OCI-LY1 (cell line): Measurements from ENCODE around the gene GAD1.

Experiments used
- H2AFZ ChIP-seq: fragments of 200-600 bp; sonication (generic), shearing (Covaris generic); 2 replicates; pipeline ENCODE4 v1.6.0; 2014; ENCODE audit warnings: antibody characterized with exemption, mild to moderate bottlenecking, low read length
- H3F3A ChIP-seq: fragments of 200-600 bp; sonication (generic), shearing (Covaris generic); 2 replicates; pipeline ENCODE4 v1.6.0; 2014; ENCODE audit warnings: mild to moderate bottlenecking, antibody characterized with exemption, low read length, moderate library complexity; ENCODE audit not compliant: insufficient read depth
- H3K27ac ChIP-seq: fragments of 200-600 bp; sonication (generic); 2 replicates; pipeline ENCODE4 v1.5.1; 2014; ENCODE audit warnings: low read length, mixed run types, mild to moderate bottlenecking, low read depth; ENCODE audit not compliant: poor library complexity, severe bottlenecking
- H3K27me3 ChIP-seq: fragments of 200-600 bp; sonication (generic); 2 replicates; pipeline ENCODE4 v1.6.0; 2014; ENCODE audit warnings: antibody characterized with exemption, mild to moderate bottlenecking, low read length, moderate library complexity; ENCODE audit not compliant: insufficient read depth
- H3K36me3 ChIP-seq: fragments of 200-600 bp; sonication (generic); 2 replicates; pipeline ENCODE4 v1.6.1; 2014; ENCODE audit warnings: mild to moderate bottlenecking, antibody characterized with exemption, low read length, moderate library complexity, mixed read lengths; ENCODE audit not compliant: insufficient read depth
- H3K4me1 ChIP-seq: fragments of 200-600 bp; sonication (generic); 2 replicates; pipeline ENCODE4 v1.5.1; 2014; ENCODE audit warnings: mild to moderate bottlenecking, low read length, moderate library complexity; ENCODE audit not compliant: insufficient read depth, severe bottlenecking
- H3K4me2 ChIP-seq: fragments of 200-600 bp; sonication (generic), shearing (Covaris generic); 2 replicates; pipeline ENCODE4 v1.6.1; 2014; ENCODE audit warnings: low read length
- H3K4me3 ChIP-seq: fragments of 200-600 bp; sonication (generic); 2 replicates; pipeline ENCODE4 v1.5.1; 2014; ENCODE audit warnings: low read length, low read depth, mild to moderate bottlenecking, mixed read lengths; ENCODE audit not compliant: poor library complexity, severe bottlenecking
- H3K79me2 ChIP-seq: fragments of 200-600 bp; shearing (Covaris generic); 2 replicates; pipeline ENCODE4 v1.6.1; 2016; ENCODE audit warnings: mixed run types, low read length, mixed read lengths; ENCODE audit not compliant: insufficient read depth
- H3K9ac ChIP-seq: fragments of 200-600 bp; sonication (generic), shearing (Covaris generic); 2 replicates; pipeline ENCODE4 v1.6.1; 2014; ENCODE audit warnings: mild to moderate bottlenecking, low read length, mixed read lengths
- H3K9me2 ChIP-seq: fragments of 200-600 bp; sonication (generic), shearing (Covaris generic); 2 replicates; pipeline ENCODE4 v1.6.1; 2014; ENCODE audit warnings: low read depth, mild to moderate bottlenecking, low read length, mixed read lengths
- H3K9me3 ChIP-seq: fragments of 200-600 bp; shearing (Covaris generic); 2 replicates; pipeline ENCODE4 v1.6.1; 2014; ENCODE audit warnings: low read length, mixed read lengths
- H4K20me1 ChIP-seq: fragments of 200-600 bp; sonication (generic), shearing (Covaris generic); 2 replicates; pipeline ENCODE4 v1.6.0; 2016; ENCODE audit warnings: mild to moderate bottlenecking, low read length; ENCODE audit not compliant: insufficient read depth
- CTCF ChIP-seq: fragments of 200-600 bp; sonication (generic), shearing (Covaris generic); IDR thresholded peaks from 2 replicates; pipeline ENCODE4 v1.5.1; 2017; ENCODE audit warnings: mild to moderate bottlenecking, antibody characterized with exemption, low read length, moderate library complexity, mixed read lengths
- EZH2 ChIP-seq: fragments of 200-600 bp; sonication (generic), shearing (Covaris generic); IDR thresholded peaks from 2 replicates; pipeline ENCODE4 v1.8.0; 2017; ENCODE audit warnings: borderline replicate concordance, mixed run types, mild to moderate bottlenecking, antibody characterized with exemption, low read length, moderate library complexity, mixed read lengths

The GAD1 gene

GRCh38 chr2:170862286-170862902 lies 45.7 kb downstream of the GAD1 start:
- H3F3A ChIP-seq = no peaks in the 10 kb centered on the region
- no peak overlapping the region for H3K27ac ChIP-seq
- H4K20me1 ChIP-seq = no peaks in the 10 kb centered on the region
- no peaks in the 10 kb centered on the region for H3K4me1 ChIP-seq
- H3K9me2 ChIP-seq = no peaks in the 10 kb centered on the region
- no peaks in the 10 kb centered on the region for H3K79me2 ChIP-seq
- H3K9ac ChIP-seq = no peak overlapping the region
- TF ChIP-seq CTCF (no peak), EZH2 (no peak)
- no peak overlapping the region for H2AFZ ChIP-seq
- H3K9me3 ChIP-seq = no peaks in the 10 kb centered on the region
- no peaks in the 10 kb centered on the region for H3K36me3 ChIP-seq
- H3K27me3 ChIP-seq = no peaks in the 10 kb centered on the region
- no peak overlapping the region for H3K4me3 ChIP-seq
- H3K4me2 ChIP-seq = no peak overlapping the region

GRCh38 chr2:170863087-170863486 lies 46.4 kb downstream of the GAD1 start:
- H3K4me2 ChIP-seq = no peak overlapping the region
- H4K20me1 ChIP-seq = no peaks in the 10 kb centered on the region
- H2AFZ ChIP-seq = no peak overlapping the region
- H3K9me2 ChIP-seq = no peaks in the 10 kb centered on the region
- no peaks in the 10 kb centered on the region for H3K36me3 ChIP-seq
- no peaks in the 10 kb centered on the region for H3K4me1 ChIP-seq
- no peaks in the 10 kb centered on the region for H3K9me3 ChIP-seq
- H3K27me3 ChIP-seq = no peaks in the 10 kb centered on the region
- no peak overlapping the region for H3K9ac ChIP-seq
- H3F3A ChIP-seq = no peaks in the 10 kb centered on the region
- H3K4me3 ChIP-seq = no peak overlapping the region
- no peaks in the 10 kb centered on the region for H3K79me2 ChIP-seq
- H3K27ac ChIP-seq = no peak overlapping the region
- TF ChIP-seq EZH2 = no peak
- no peak for TF ChIP-seq CTCF

GRCh38 chr2:170869036-170869435 lies 52.3 kb downstream of the GAD1 start:
- no peak overlapping the region for H3K4me3 ChIP-seq

More at GRCh38 chr2:170869036-170869435, 52.3 kb downstream of the GAD1 start:
- Histone ChIP-seq H3K9ac (no peak overlapping the region), H3K4me2 (no peak overlapping the region), H3K79me2 (no peaks in the 10 kb centered on the region), H3K9me2 (no peaks in the 10 kb centered on the region), H4K20me1 (no peaks in the 10 kb centered on the region), H3K9me3 (no peaks in the 10 kb centered on the region), H3K4me1 (peaks cover 5% of the 10 kb centered on the region), H3F3A (no peaks in the 10 kb centered on the region), H3K36me3 (no peaks in the 10 kb centered on the region), H2AFZ (no peak overlapping the region), H3K27ac (no peak overlapping the region), H3K27me3 (no peaks in the 10 kb centered on the region)
- TF ChIP-seq CTCF (no peak), EZH2 (no peak)
